H1 (cell line): ENCODE data around the gene UBE4A. TPM values are rescaled to one million over a fixed set of nuclear protein-coding genes. Genes with fewer than 3 reads are reported as not detected.

Source experiments
- BCL11A ChIP-seq, 2 experiments: IDR thresholded peaks; one replicate each; pipeline ENCODE4 v1.6.1; 2011; ENCODE audit warnings: low read depth in 2 of 2, low read length in 2 of 2, mild to moderate bottlenecking in 2 of 2
- CHD1 ChIP-seq: IDR thresholded peaks from 2 replicates; pipeline ENCODE4 v1.6.1; 2012; ENCODE audit warnings: low read depth, low read length, improper control_type of control experiment
- CHD7 ChIP-seq: fragments of 300-600 bp; sonication (generic); IDR thresholded peaks from 2 replicates; pipeline ENCODE4 v1.7.1; 2012; ENCODE audit warnings: low read length, moderate library complexity, mild to moderate bottlenecking, inconsistent platforms; ENCODE audit not compliant: insufficient replicate concordance
- EGR1 ChIP-seq: IDR thresholded peaks from 2 replicates; pipeline ENCODE4 v1.6.1; 2011; ENCODE audit warnings: low read depth, low read length, borderline replicate concordance
- EZH2 ChIP-seq: fragments of 200-600 bp; sonication (generic); IDR thresholded peaks from 2 replicates; pipeline ENCODE4 v1.7.1; 2012; ENCODE audit warnings: low read depth, mild to moderate bottlenecking, moderate library complexity, low read length, inconsistent platforms; ENCODE audit not compliant: severe bottlenecking
- MAFK ChIP-seq: IDR thresholded peaks from 2 replicates; pipeline ENCODE4 v1.6.1; 2012; ENCODE audit warnings: low read depth, mild to moderate bottlenecking, improper control_type of control experiment, low read length
- RAD21 ChIP-seq, 2 experiments: IDR thresholded peaks in 1 of 2; conservative IDR thresholded peaks in 1 of 2; 2 replicates each; pipeline ENCODE4 v1.6.1; 2011; ENCODE audit warnings: low read depth in 2 of 2, low read length in 2 of 2, improper control_type of control experiment in 1 of 2, inconsistent platforms in 1 of 2, mild to moderate bottlenecking in 1 of 2, moderate library complexity in 1 of 2
- SIN3A ChIP-seq, 2 experiments: IDR thresholded peaks in 1 of 2; conservative IDR thresholded peaks in 1 of 2; 2 replicates each; pipeline ENCODE4 v1.6.1; 2011 to 2012; ENCODE audit warnings: low read length in 2 of 2, improper control_type of control experiment in 1 of 2, low read depth in 1 of 2, mild to moderate bottlenecking in 1 of 2
- SIX5 ChIP-seq: IDR thresholded peaks from 2 replicates; pipeline ENCODE4 v1.6.1; 2011; ENCODE audit warnings: mild to moderate bottlenecking, low read depth, low read length
- SP2 ChIP-seq: IDR thresholded peaks from 2 replicates; pipeline ENCODE4 v1.6.1; 2012; ENCODE audit warnings: mild to moderate bottlenecking, low read length, inconsistent platforms
- ZNF274 ChIP-seq: IDR thresholded peaks from 2 replicates; pipeline ENCODE4 v1.7.0; 2012; ENCODE audit warnings: low read length, borderline replicate concordance; ENCODE audit errors: extremely low read depth
- polyA plus RNA-seq, 7 experiments: library from polyadenylated mRNA; depleted of rRNA in 3 of 7; stranded (reverse) in 5 of 7; unstranded in 2 of 7; fragments of >200 nt in 5 of 7; fragments of 200-250 nt in 2 of 7; gene quantifications; 1 replicate in 5 of 7; 2 replicates in 1 of 7; 4 replicates in 1 of 7; pipeline versions ENCODE4 v1.2.1 to v1.2.3, GENCODE V29; 2011 to 2013; ENCODE audit warnings: missing spikeins in 2 of 7, mixed read lengths in 2 of 7
- total RNA-seq: library from RNA; stranded (reverse); fragmentation: NEBNext Ultra II Directional; extraction: Animal tissue kit (Norgen Biotek cat#: 25700); gene quantifications from 2 replicates; pipeline ENCODE4 v1.2.1, GENCODE V29; 2021

The UBE4A gene
- total and polyA plus RNA-seq, 2 of the 8 experiments (the other 6 are each of a cell fraction or from before 2014, with no cell fraction given) = 11.3 to 34.5 TPM

DNA sequence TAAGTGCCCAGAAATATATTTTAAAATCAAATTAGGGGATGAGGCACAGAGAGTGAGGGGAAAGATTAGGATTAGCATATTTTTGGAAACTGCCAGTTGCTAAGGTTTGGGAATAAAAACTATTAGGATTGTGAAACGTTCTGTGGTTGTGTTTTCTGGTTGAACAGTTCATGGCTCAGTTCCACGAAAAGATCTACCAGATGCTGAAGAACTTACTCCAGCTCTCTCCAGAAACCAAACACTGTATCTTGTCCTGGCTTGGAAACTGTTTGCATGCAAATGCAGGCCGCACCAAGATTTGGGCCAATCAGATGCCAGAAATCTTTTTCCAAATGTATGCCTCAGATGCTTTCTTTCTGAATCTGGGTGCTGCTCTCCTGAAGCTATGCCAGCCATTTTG is 15.3 kb downstream of the UBE4A start (continued):
- TF ChIP-seq CHD7 (no peak), EGR1 (no peak), BCL11A (IDR thresholded peaks at IDR 0.05; ENCODE audit: low read depth in 2 of 2, low read length in 2 of 2) (no peak), ZNF274 (no peak), SIX5 (no peak), SIN3A (conservative IDR thresholded peaks at IDR 0.05 in 1 of 2, IDR thresholded peaks at IDR 0.05 in 1 of 2; ENCODE audit: low read depth in 1 of 2, low read length in 2 of 2) (no peak), EZH2 (no peak), RAD21 (IDR thresholded peaks at IDR 0.05 in 1 of 2, conservative IDR thresholded peaks at IDR 0.05 in 1 of 2; ENCODE audit: low read depth in 2 of 2, low read length in 2 of 2) (no peak), CHD1 (no peak), MAFK (no peak), SP2 (no peak)
